IMR-90 (cell line): ENCODE measurements around the gene TXNL4B. TPM values are rescaled to one million over a fixed set of nuclear protein-coding genes. Genes with fewer than 3 reads are reported as not detected.

Experiments
- ATAC-seq: fragments of 200-7000 bp; cut with Tn5 transposase; 2 replicates; pipeline ENCODE4 v1.9.1; 2020; ENCODE audit warnings: low read depth, mild to moderate bottlenecking, moderate library complexity
- BruUV-seq: library from RNA; stranded (reverse); fragments of 400-500 nt; replicated peaks from 2 replicates; lab custom pipeline; 2021; lab: Mats Ljungman, UMichigan
- CTCF ChIA-PET: fragments of 300-600 bp; formaldehyde crosslinking; extraction: SDS; loops from one replicate; lab custom pipeline; 2021; ENCODE audit warnings: antibody characterized with exemption; lab: Yijun Ruan, JAX
- POLR2A ChIA-PET: fragments of 300-600 bp; sonication (Branson Sonifier 250); formaldehyde crosslinking; loops from one replicate; lab custom pipeline; 2022; ENCODE audit warnings: antibody characterized with exemption; ENCODE audit not compliant: unreplicated experiment; lab: Charles Lee
- DNase-seq: peaks from one replicate; pipeline ENCODE4 v3.0.0; 2013
- H2AFZ ChIP-seq: replicated peaks from 2 replicates; pipeline ENCODE3; 2013; ENCODE audit warnings: low read length, mild to moderate bottlenecking; ENCODE audit not compliant: poor library complexity
- H2AK5ac ChIP-seq: 2 replicates; pipeline ENCODE4 v1.6.1; 2013; ENCODE audit warnings: low read depth, low read length, inconsistent platforms
- H2AK9ac ChIP-seq: replicated peaks from 2 replicates; pipeline ENCODE3; 2013; ENCODE audit warnings: mild to moderate bottlenecking, low read depth, low read length, moderate library complexity; ENCODE audit not compliant: poor library complexity
- H2BK120ac ChIP-seq: 2 replicates; pipeline ENCODE4 v1.6.1; 2013; ENCODE audit warnings: low read depth, low read length, inconsistent platforms
- H2BK15ac ChIP-seq: 3 replicates; pipeline ENCODE4 v1.6.1; 2013; ENCODE audit warnings: low read depth, low read length, inconsistent platforms
- H2BK20ac ChIP-seq: 2 replicates; pipeline ENCODE4 v1.6.1; 2013; ENCODE audit warnings: low read depth, mild to moderate bottlenecking, inconsistent platforms, low read length, moderate library complexity
- H2BK5ac ChIP-seq: 2 replicates; pipeline ENCODE4 v1.6.1; 2013; ENCODE audit warnings: mild to moderate bottlenecking, low read depth, low read length, inconsistent platforms; ENCODE audit not compliant: poor library complexity, severe bottlenecking
- H3K14ac ChIP-seq: replicated peaks from 2 replicates; pipeline ENCODE4 v1.6.1; 2013; ENCODE audit warnings: low read depth, low read length, inconsistent platforms
- H3K18ac ChIP-seq: 2 replicates; pipeline ENCODE4 v1.6.1; 2013; ENCODE audit warnings: low read depth, low read length, control low read depth
- H3K23ac ChIP-seq: 2 replicates; pipeline ENCODE4 v1.6.1; 2013; ENCODE audit warnings: low read depth, low read length, inconsistent platforms
- H3K27ac ChIP-seq: 2 replicates; pipeline ENCODE4 v1.5.1; 2013; ENCODE audit warnings: mild to moderate bottlenecking, control low read depth, low read length; ENCODE audit not compliant: insufficient read depth
- H3K27me3 ChIP-seq: 2 replicates; pipeline ENCODE4 v1.6.1; 2013; ENCODE audit warnings: low read length; ENCODE audit not compliant: control insufficient read depth, insufficient read depth
- H3K36me3 ChIP-seq: 2 replicates; pipeline ENCODE4 v1.6.1; 2013; ENCODE audit warnings: low read length, mixed read lengths; ENCODE audit not compliant: control insufficient read depth, insufficient read depth
- H3K4ac ChIP-seq: 2 replicates; pipeline ENCODE4 v1.6.1; 2013; ENCODE audit warnings: low read depth, low read length, inconsistent platforms
- H3K4me1 ChIP-seq: 2 replicates; pipeline ENCODE4 v1.6.1; 2013; ENCODE audit warnings: low read length, mixed read lengths; ENCODE audit not compliant: control insufficient read depth, insufficient read depth
- H3K4me2 ChIP-seq: 2 replicates; pipeline ENCODE4 v1.6.1; 2013; ENCODE audit warnings: low read depth, mild to moderate bottlenecking, control low read depth, low read length, moderate library complexity
- H3K4me3 ChIP-seq: 2 replicates; pipeline ENCODE4 v1.5.1; 2013; ENCODE audit warnings: low read depth, mild to moderate bottlenecking, control low read depth, low read length, moderate library complexity; ENCODE audit not compliant: insufficient read depth
- H3K56ac ChIP-seq: 2 replicates; pipeline ENCODE4 v1.6.1; 2013; ENCODE audit warnings: low read length, inconsistent platforms; ENCODE audit not compliant: insufficient read depth; ENCODE audit errors: extremely low read depth
- H3K79me1 ChIP-seq, 2 experiments: 2 replicates each; pipeline ENCODE4 v1.6.1; 2013; ENCODE audit warnings: low read length in 2 of 2, inconsistent platforms in 1 of 2, low read depth in 1 of 2
- H3K9ac ChIP-seq: 2 replicates; pipeline ENCODE4 v1.6.1; 2013; ENCODE audit warnings: low read depth, low read length, control low read depth
- H3K9me1 ChIP-seq: 2 replicates; pipeline ENCODE4 v1.6.1; 2013; ENCODE audit warnings: low read length, inconsistent platforms; ENCODE audit not compliant: insufficient read depth
- H3K9me3 ChIP-seq: 2 replicates; pipeline ENCODE4 v1.6.1; 2013; ENCODE audit warnings: low read length; ENCODE audit not compliant: control insufficient read depth, insufficient read depth
- H4K20me1 ChIP-seq: 2 replicates; pipeline ENCODE4 v1.6.1; 2013; ENCODE audit warnings: low read length, inconsistent platforms; ENCODE audit not compliant: insufficient read depth
- H4K5ac ChIP-seq: 2 replicates; pipeline ENCODE4 v1.6.1; 2013; ENCODE audit warnings: mild to moderate bottlenecking, low read depth, low read length, control low read depth
- H4K8ac ChIP-seq, 2 experiments: 2 replicates each; pipeline ENCODE4 v1.6.1; 2013; ENCODE audit warnings: low read depth in 2 of 2, low read length in 2 of 2, control low read depth in 1 of 2, inconsistent platforms in 1 of 2
- H4K91ac ChIP-seq: 2 replicates; pipeline ENCODE4 v1.6.1; 2013; ENCODE audit warnings: low read depth, low read length, inconsistent platforms; ENCODE audit not compliant: insufficient read depth
- CEBPB ChIP-seq: IDR thresholded peaks from 2 replicates; pipeline ENCODE4 v1.6.1; 2012; ENCODE audit warnings: low read depth, low read length, improper control_type of control experiment
- CHD1 ChIP-seq: IDR thresholded peaks from 2 replicates; pipeline ENCODE4 v1.6.1; 2012; ENCODE audit warnings: low read depth, low read length, improper control_type of control experiment
- FOS ChIP-seq: fragments of 150-350 bp; IDR thresholded peaks from 2 replicates; pipeline ENCODE4 v1.6.1; 2016; ENCODE audit warnings: low read depth, low read length
- MXI1 ChIP-seq: IDR thresholded peaks from 2 replicates; pipeline ENCODE4 v1.6.1; 2012; ENCODE audit warnings: low read depth, mild to moderate bottlenecking, low read length, moderate library complexity, borderline replicate concordance
- POLR2A ChIP-seq: IDR thresholded peaks from 2 replicates; pipeline ENCODE4 v1.6.1; 2012; ENCODE audit warnings: mild to moderate bottlenecking, low read depth, low read length
- RFX5 ChIP-seq: IDR thresholded peaks from 2 replicates; pipeline ENCODE4 v1.8.0; 2012; ENCODE audit warnings: low read depth, mild to moderate bottlenecking, low read length, moderate library complexity
- SMC3 ChIP-seq: fragments of 150-350 bp; IDR thresholded peaks from 2 replicates; pipeline ENCODE4 v1.6.1; 2016; ENCODE audit warnings: low read depth, mild to moderate bottlenecking, antibody characterized with exemption, low read length, moderate library complexity
- WGBS, 2 experiments: methylation state at CpG; one replicate each; pipeline versions ENCODE4 v1.1.5 to v1.1.7; 2013; ENCODE audit warnings: missing lambda C conversion rate in 2 of 2; ENCODE audit not compliant: insufficient read length in 1 of 2; ENCODE audit errors: extremely low coverage in 2 of 2; 5-methylcytosine and 5-hydroxymethylcytosine counted together
- dilution Hi-C: fragments of 300-500 bp; cut with HindIII; formaldehyde crosslinking; loops from one replicate; pipeline ENCODE4 v1.14.3; 2018; ENCODE audit warnings: low sequenced_read_pairs; ENCODE audit not compliant: unreplicated experiment
- in situ Hi-C: fragments of 300-500 bp; cut with MboI; formaldehyde crosslinking; loops from 3 replicates; pipeline ENCODE4 v1.14.3; 2019; ENCODE audit warnings: low sequenced_read_pairs, inconsistent platforms, mixed read lengths
- intact Hi-C: fragments of 100-400 bp; cut with micrococcal nuclease; formaldehyde crosslinking; loops from 2 replicates; pipeline ENCODE4 v1.10.0; 2022
- polyA plus RNA-seq, 3 experiments: library from polyadenylated mRNA; depleted of rRNA; stranded (reverse); fragments of >200 nt; gene quantifications; 2 replicates each; pipeline ENCODE4 v1.2.3, GENCODE V29; 2012; ENCODE audit warnings: low replicate concordance in 1 of 3
- total RNA-seq: library from RNA; depleted of rRNA; stranded (reverse); fragments of >200 nt; gene quantifications from 2 replicates; pipeline ENCODE4 v1.2.3, GENCODE V29; 2012

TXNL4B gene
- total and polyA plus RNA-seq, 2 of the 4 experiments (the other 2 are of a cell fraction): 5.4 to 8.6 TPM

DNA sequence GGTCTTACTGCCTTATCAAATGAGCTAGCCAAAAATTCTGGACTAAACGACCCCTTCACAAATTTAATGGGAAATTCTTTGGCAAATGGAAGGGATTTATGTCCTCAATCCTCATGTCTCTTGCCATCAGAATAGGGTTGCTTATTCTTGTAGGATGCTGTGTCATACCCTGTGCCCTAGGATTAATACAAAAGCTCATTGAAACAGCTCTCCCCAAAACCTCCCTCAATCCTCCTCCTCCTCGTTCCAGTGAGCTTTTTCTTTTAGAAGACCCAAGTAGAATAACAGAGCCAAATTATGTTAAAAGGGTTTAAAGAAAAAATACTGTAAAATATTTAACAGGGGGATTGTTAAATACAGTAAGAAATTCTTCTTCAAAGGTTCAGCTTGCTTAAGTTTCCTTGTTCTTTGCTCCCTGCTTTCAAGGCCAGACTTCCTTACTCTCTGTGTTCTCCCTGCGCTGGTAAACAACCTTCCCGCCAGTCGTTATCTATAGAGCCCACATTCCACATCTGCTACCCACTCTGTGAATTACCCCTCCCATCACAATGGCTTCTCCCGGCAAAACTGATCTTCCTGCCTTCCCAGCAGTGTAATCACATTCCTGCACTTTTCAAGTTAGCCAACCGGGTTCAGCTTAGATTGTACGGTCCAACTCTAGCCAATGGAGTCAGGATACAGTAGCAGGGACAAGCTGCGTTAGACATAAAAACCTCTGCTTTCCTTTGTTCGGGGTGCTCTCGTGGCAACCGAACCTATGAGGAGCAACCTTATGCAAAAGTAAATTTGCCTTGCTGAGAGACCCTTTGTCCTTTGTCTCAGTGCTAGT lies 20.7 kb downstream of the TXNL4B start:
- no peak overlapping the region for H3K9ac ChIP-seq
- no peak overlapping the region for H3K27ac ChIP-seq
- H4K8ac ChIP-seq: no peak overlapping the region
- no peak overlapping the region for H2BK20ac ChIP-seq
- no peak overlapping the region for H3K4me2 ChIP-seq
- no peak overlapping the region for H2AK5ac ChIP-seq
- H3K4me1 ChIP-seq: no peaks in the 10 kb centered on the region
- no peaks in the 10 kb centered on the region for H3K79me1 ChIP-seq
- ChIA-PET CTCF (interaction anchor here (0.7 to 1.9 kb wide), 3 partner anchors 10 to 111 kb away, joined by 3 to 8 read pairs (median 8); partner anchors contain the start of gene HPR), POLR2A (no interaction called here)
- no TSS peak for BruUV-seq
- dilution Hi-C loops: no loop called here
- H3K27me3 ChIP-seq: no peaks in the 10 kb centered on the region
- DNase-seq (no peak), ATAC-seq (peak; percentile 47)
- peaks cover 3% of the 10 kb centered on the region; the same call in 1 of the 2 replicates for H3K9me1 ChIP-seq
- no peak overlapping the region for H4K91ac ChIP-seq
- no peaks in the 10 kb centered on the region for H3K9me3 ChIP-seq
- H4K5ac ChIP-seq: no peak overlapping the region
- no peak for TF ChIP-seq RFX5
- TF ChIP-seq FOS: no peak
- no peak for TF ChIP-seq POLR2A
- no peak for TF ChIP-seq MXI1
- TF ChIP-seq CEBPB: no peak
- TF ChIP-seq CHD1: no peak
- TF ChIP-seq SMC3: no peak
- no peak overlapping the region for H2BK15ac ChIP-seq
- no peak overlapping the region for H3K23ac ChIP-seq
- 54% methylated on average over 10 of the region's 12 CpGs; no CpG with 5 or more reads in 1 of the 2 experiments for WGBS, 2 experiments
- H3K18ac ChIP-seq: no peak overlapping the region
- H2AFZ ChIP-seq: peak overlapping the region; percentile 15
- H2BK5ac ChIP-seq: no peak overlapping the region
- intact Hi-C loops: loop anchor here (1.0 kb wide), 1 partner anchor 10 kb away; no protein-coding TSS in a partner anchor
- H2AK9ac ChIP-seq: no peak overlapping the region
- H4K20me1 ChIP-seq: no peaks in the 10 kb centered on the region
- H2BK120ac ChIP-seq: no peak overlapping the region
- no peak overlapping the region for H3K4ac ChIP-seq
- H3K4me3 ChIP-seq: no peak overlapping the region
- no peaks in the 10 kb centered on the region for H3K36me3 ChIP-seq
- H3K56ac ChIP-seq: no peak overlapping the region
- in situ Hi-C loops: no loop called here
- H3K14ac ChIP-seq: no peak overlapping the region
